Esophagus squamous epithelium (tissue), 4 donors: Measurements from ENCODE around the gene CNR2.

Source experiments
- CTCF ChIP-seq, 6 experiments: fragments of 450-650 bp in 4 of 6; fragments of 200-600 bp in 2 of 6; sonication (generic) in 2 of 6; IDR thresholded peaks; one replicate each; pipeline ENCODE4 v1.5.1; 2016 to 2019; ENCODE audit warnings: antibody characterized with exemption in 6 of 6, mild to moderate bottlenecking in 4 of 6, moderate library complexity in 4 of 6
- POLR2A ChIP-seq, 4 donors: fragments of 450-650 bp; IDR thresholded peaks; one replicate each; pipeline ENCODE4 v1.6.1; 2017; ENCODE audit warnings: antibody characterized with exemption in 4 of 4, mild to moderate bottlenecking in 4 of 4, moderate library complexity in 3 of 4

DNA sequence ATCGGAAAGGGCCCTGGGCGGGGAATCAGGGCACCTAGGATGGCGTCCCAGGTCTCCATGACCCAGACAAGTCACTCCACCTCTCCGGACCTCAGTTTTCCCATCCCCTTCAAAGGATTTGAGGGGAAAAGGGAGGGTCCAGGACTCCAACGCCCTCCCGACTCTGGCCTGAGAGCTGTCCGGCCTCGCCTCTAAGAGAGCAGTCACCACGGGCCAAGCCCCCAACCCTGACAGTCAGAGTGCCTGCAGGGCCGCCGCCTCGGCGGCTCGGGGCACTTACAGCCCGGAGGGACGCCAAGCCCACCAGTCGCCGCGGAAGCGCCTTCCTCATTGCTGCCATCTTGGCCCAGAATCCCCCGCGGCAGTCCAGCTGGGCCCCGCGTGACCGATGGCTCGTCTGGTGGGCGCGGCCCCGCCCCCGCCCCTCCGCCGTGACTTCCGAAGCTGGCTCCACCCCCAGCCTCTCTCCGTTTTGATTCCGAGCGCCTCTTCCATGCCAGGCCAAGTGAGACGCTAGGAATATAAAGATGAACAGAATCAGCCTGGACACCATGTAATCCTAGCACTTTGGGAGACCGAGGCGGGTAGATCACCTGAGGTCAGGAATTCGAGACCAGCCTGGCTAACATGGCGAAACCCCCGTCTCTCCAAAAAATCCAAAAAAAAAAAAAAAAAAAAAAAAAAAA is 87.9 kb downstream of the CNR2 start, which contains the start of gene HMGCL:
- TF ChIP-seq CTCF (IDR thresholded peaks at IDR 0.05) (no peak), POLR2A (IDR thresholded peaks at IDR 0.05) (peak in 3 of 4 donors; percentile 43 to 90 (median 83))
